H1 (cell line): Measurements from ENCODE around the gene CCT3. TPM values are rescaled to one million over a fixed set of nuclear protein-coding genes. Genes with fewer than 3 reads are reported as not detected.

Experiments
- CHD7 ChIP-seq: fragments of 300-600 bp; sonication (generic); IDR thresholded peaks from 2 replicates; pipeline ENCODE4 v1.7.1; 2012; ENCODE audit warnings: low read length, moderate library complexity, mild to moderate bottlenecking, inconsistent platforms; ENCODE audit not compliant: insufficient replicate concordance
- polyA plus RNA-seq, 7 experiments: library from polyadenylated mRNA; depleted of rRNA in 3 of 7; stranded (reverse) in 5 of 7; unstranded in 2 of 7; fragments of >200 nt in 5 of 7; fragments of 200-250 nt in 2 of 7; gene quantifications; 1 replicate in 5 of 7; 2 replicates in 1 of 7; 4 replicates in 1 of 7; pipeline versions ENCODE4 v1.2.1 to v1.2.3, GENCODE V29; 2011 to 2013; ENCODE audit warnings: missing spikeins in 2 of 7, mixed read lengths in 2 of 7
- total RNA-seq: library from RNA; stranded (reverse); fragmentation: NEBNext Ultra II Directional; extraction: Animal tissue kit (Norgen Biotek cat#: 25700); gene quantifications from 2 replicates; pipeline ENCODE4 v1.2.1, GENCODE V29; 2021

CCT3 gene
- total and polyA plus RNA-seq, 2 of the 8 experiments (the other 6 are each of a cell fraction or from before 2014, with no cell fraction given), result 431 to 480 TPM

- no peak for TF ChIP-seq CHD7
Observed at GRCh38 chr1:156281693-156282478, 56.2 kb downstream of the CCT3 start (continued).
